GM21423 (cell line): ENCODE measurements around the gene SUPT5H.
A peak's percentile ranks its signal among the peaks of the same experiment; 100 is the strongest.
"Not testable (repeated sequence)": the region's sequence is repeated elsewhere in the genome, so short reads cannot be mapped to it uniquely, and the experiment has no call there.

Experiments used
- ATAC-seq: cut with Tn5 transposase; IDR thresholded peaks from one replicate; pipeline ENCODE4 v1.9.1; 2021; ENCODE audit warnings: mild to moderate bottlenecking, moderate library complexity; ENCODE audit not compliant: unreplicated experiment

The SUPT5H gene

DNA sequence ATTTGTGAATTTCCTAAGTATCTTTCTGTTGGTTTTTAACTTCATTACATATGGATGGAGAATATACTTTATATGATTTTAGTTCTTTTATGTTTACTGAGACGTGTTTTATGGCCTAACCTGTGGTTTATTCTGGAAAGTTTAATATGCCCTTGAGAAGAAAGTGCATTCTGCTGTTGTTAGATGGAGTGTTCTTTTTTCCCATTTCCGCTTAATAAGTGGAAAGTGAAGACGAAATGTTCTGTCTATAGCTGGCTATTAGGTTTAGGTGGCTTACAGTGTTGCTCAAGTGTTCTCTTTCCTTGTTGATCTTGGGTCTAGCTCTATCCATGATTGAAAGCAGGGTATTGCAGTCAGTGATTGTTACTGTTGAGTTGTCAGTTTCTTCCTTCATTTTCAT is 18.0 kb downstream of the SUPT5H start:
- ATAC-seq: no peak

DNA sequence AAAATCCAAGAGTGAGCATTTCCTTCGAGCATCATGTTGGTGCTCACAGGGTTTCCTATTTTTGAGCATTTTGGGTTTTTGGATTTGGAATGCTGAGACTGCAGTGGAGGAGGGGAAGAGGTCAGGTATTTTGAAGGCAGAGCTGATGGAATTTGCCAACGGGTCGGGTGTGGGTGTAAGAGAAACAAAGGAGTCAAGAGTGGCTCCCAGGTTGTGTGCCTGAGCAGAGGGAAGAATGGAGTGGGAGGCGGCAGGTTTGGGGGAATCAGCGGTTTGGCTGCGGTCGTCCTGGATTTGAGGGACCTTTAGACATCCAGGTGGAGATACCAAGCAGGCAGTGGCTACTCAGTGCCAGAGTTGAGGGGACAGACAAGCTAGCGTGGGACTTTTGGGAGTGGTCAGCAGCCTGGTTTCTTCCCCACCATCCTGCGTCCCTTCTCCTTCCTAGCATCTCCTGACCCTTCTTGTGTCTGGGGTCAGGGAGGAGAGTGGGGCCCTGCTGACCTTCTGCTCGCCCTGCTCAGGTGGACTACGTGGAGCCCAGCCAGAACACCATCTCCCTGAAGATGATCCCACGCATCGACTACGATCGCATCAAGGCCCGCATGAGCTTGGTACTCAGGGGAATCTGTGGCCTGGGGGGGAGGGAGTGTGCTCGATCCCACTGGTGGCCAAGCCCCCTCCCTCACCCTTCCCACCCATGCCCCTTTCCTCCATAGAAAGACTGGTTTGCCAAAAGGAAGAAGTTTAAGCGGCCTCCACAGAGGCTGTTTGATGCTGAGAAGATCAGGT is 20.8 kb downstream of the SUPT5H start:
- ATAC-seq: no peak

DNA sequence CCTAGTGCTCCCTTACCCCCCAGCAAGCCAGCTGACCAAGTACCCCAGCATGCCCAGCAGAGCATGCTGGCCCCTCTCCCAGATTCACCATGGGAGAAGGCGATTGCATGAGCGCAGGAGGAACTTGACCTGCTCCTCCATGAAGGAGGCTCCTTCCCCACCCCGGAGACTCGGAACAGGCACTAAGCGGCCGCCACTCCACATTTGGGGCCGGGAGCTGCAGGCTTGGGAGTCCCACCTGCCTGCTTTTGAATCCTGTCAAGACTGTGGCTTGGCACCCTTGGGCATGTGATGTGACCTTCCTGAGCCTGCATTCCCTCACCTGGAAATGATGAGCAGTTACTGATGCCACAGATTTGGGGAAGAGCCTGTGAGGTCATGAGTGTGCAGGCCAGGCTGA is 22.6 kb downstream of the SUPT5H start:
- ATAC-seq: no peak

DNA sequence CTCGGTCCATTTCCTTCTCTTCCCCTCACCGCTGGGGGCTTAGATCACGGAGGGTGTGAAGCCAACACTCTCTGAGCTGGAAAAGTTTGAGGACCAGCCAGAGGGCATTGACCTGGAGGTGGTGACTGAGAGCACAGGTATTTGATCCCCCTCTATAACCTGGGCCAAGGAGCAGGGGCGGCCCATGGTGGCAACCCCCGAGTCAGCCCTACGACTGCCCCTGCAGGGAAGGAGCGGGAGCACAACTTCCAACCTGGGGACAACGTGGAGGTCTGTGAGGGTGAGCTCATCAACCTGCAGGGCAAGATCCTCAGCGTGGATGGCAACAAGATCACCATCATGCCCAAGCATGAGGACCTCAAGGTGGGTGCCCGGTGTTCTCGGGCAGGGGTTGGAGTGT is 23.7 kb downstream of the SUPT5H start:
- no peak for ATAC-seq

DNA sequence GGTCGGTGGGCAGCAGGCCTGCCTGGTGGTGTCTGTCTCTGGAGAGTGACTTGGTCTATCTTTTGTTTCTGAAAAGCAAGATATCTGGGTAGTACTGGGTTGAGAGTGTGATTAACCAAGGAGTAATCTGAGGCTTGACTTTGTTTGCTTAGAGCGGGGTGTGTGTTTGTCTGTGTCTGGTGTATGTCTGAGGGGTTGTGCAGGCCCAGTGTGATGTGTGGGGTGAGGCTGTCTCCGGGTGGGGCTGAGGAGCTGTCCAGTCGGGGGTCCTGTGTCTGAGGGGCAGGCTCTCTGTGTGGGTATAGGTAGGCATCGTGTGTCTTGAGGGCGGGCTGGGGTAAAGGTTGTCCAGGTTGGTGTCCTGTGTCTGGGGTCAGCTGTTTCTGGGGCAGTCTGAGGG is 24.2 kb downstream of the SUPT5H start:
- ATAC-seq: no peak

GRCh38 chr19:39470724-39471339 is 25.4 kb downstream of the SUPT5H start:
- no peak for ATAC-seq

DNA sequence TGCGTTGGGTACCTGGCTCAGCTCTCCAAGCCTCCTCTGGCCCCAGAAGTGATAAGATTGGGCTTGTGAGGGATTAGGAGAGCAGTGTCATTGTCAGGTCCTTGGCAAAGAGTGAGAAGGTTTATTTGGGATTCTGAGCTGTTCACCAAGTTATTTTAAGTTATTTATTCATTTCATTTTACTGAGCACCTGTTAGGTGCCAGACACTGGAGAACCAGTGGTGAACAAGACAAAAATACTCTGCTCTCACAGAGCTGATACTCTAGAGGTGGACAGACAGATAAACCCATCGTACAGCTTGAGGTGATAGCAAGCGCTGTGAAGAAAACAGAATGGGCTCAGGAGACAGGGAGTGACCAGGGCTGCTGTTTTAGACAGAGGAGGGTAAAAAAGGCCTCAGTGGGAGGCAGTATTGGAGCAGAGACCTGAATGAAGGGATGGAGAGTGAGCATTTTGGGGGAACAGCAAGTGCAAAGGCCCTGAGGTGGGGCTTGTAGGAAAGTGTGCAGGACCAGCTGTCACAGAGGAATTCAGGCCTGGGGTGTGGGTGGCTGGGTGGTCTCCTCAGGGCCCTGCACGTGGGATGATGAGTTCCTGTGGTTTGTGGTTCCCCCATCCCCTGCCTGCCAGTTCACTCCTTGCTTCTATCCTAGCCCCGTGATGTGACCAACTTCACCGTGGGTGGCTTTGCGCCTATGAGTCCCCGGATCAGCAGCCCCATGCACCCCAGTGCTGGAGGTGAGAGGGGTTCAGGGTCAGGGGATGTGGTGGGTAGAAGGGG is 26.6 kb downstream of the SUPT5H start:
- ATAC-seq: no peak

- no peak for ATAC-seq
Observed at GRCh38 chr19:39472746-39473442, 27.5 kb downstream of the SUPT5H start.

- ATAC-seq: no peak
Observed at GRCh38 chr19:39473443-39473960, 28.1 kb downstream of the SUPT5H start.

- ATAC-seq: no peak
Observed at GRCh38 chr19:39474139-39474620, 28.8 kb downstream of the SUPT5H start.

DNA sequence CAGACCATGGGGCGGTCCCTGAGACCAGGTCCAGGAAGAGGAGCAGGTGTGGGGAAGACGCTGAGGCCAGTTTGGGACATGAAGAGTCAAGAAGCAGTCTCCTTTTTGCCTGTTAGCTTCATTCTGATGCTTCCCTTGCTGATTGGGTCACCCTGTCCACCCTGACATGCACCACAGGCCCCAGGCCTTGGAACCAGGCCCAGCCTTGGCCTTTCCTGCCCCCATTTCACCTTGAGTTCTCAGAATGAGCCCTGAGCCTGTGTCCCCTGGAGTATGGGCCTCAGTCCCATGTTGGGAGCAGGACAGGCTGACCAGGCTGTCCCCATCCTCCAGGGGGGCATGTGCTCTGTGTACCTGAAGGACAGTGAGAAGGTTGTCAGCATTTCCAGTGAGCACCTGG is 30.4 kb downstream of the SUPT5H start:
- ATAC-seq: no peak

GRCh38 chr19:39479319-39479801 is 34.0 kb downstream of the SUPT5H start:
- not testable (repeated sequence) for ATAC-seq

DNA sequence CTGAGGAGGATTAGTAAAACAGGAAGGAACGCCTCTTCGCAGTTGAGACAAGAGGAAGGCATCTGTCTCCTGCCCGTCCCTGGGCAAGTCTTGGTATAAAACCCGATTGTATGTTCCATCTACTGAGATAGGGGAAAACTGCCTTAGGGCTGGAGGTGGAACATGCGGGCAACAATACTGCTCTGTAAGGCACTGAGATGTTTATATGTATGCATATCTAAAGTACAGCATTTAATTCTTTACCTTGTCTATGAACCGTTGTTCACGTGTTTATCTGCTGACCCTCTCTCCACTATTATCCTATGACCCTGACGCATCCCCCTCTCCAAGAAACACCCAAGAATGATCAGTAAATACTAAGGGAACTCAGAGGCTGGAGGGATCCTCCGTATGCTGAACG is 34.5 kb downstream of the SUPT5H start:
- ATAC-seq: no peak

DNA sequence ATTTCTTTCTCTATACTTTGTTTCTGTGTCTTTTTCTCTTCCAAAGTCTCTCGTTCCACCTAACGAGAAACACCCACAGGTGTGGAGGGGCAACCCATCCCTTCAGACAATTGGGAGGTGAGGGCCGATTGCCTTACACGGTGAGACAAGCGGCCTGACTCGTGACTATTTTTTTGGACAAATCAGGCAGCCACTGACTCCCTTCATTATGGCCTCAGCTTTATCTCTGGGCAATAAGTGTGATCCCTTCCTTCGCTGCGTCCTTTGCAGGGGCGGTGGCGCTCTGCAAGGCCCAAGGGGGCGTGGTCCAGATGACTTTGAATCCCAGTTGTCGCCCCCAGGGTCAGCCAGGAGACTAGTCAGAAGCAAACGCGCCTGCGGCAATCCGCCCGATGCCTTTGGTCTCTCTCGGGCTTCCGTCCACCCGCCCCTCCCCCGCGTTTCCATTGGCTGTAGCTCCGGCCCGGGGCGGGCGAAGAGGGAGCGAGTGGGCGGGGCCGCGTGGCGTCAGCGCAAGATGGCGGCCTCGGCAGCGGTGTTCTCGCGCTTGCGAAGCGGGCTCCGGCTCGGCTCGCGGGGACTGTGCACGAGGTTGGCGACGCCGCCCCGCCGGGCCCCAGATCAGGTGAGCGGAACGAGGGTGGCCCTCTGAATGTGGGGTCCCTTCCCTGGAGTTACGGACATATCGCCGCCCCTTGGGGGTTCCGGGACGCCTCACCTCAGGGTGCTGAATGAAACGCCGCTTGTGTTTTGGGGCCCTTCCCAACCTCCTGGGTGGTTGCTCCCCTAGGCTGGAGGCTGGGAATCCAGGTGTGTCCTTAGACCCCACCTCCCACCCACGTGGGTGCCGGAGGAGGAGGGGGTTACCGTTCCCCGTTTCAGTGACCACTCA is 35.2 kb downstream of the SUPT5H start, which contains the start of gene TIMM50:
TIMM50 (plus strand) TSS at position 502 of the 892 bp plus-strand sequence; CDS start at position 518, 16 bp downstream.
- peak; percentile 91 for ATAC-seq

DNA sequence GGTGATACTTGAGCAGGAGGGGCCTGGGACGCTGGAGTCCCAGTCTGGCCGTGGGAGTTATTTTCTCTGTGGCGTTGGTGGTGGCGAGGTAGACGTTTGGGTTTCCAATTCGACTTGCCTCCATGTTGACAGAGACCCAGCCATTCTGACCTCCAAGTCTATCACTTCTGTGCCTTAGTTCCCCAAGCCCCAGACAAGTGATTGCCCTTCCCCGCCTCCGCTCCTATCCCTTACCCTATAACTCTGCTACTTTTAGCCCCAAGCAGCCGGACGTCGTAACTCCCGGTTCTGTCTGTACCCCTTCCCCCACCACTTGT is 35.8 kb downstream of the SUPT5H start:
- no peak for ATAC-seq

DNA sequence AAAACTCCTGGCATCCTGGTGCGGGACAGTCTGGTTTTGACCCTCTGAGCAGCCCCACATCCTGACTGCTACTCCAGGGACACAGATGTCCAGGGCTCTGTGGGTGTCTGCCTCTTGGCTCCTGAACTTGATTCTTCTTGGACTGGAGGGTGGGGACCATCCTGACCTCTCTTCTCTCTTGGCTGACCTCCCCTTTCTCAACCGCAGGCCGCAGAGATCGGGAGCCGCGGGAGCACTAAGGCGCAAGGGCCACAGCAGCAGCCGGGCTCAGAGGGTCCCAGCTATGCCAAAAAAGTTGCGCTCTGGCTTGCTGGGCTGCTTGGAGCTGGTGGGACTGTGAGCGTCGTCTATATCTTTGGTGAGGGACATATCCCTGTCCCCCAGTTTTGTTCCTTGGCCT is 36.3 kb downstream of the SUPT5H start:
- no peak for ATAC-seq

- no peak for ATAC-seq
Observed at GRCh38 chr19:39483141-39483540, 37.8 kb downstream of the SUPT5H start.

GRCh38 chr19:39489756-39490155 is 44.4 kb downstream of the SUPT5H start:
- ATAC-seq: no peak

GRCh38 chr19:39492225-39492624 is 46.8 kb downstream of the SUPT5H start:
- ATAC-seq: no peak

GRCh38 chr19:39492788-39493187 is 47.4 kb downstream of the SUPT5H start:
- ATAC-seq: no peak
